Spleen (tissue), 11 donors: ENCODE measurements around the gene ZBTB7C. TPM values are rescaled to one million over a fixed set of nuclear protein-coding genes. Genes with fewer than 3 reads are reported as not detected.
A peak's percentile ranks its signal among the peaks of the same experiment; 100 is the strongest.

Source experiments
- DNase-seq: peaks from one replicate; pipeline ENCODE4 v3.0.0-alpha.2; 2020
- H3K27ac ChIP-seq, 8 donors: fragments of 200-600 bp; sonication (generic) in 7 of 8; 1 replicate in 4 of 8; 2 replicates in 4 of 8; pipeline versions ENCODE4 v1.5.0 to v1.8.0; 2016 to 2021; ENCODE audit warnings: inconsistent platforms in 4 of 8, mild to moderate bottlenecking in 4 of 8, moderate library complexity in 1 of 8
- H3K27me3 ChIP-seq, 7 donors: fragments of 200-600 bp; sonication (generic) in 6 of 7; replicated peaks in 1 of 7; 1 replicate in 4 of 7; 2 replicates in 3 of 7; pipeline versions ENCODE4 v1.5.0 to v1.8.0; 2016 to 2021; ENCODE audit warnings: inconsistent platforms in 3 of 7, mild to moderate bottlenecking in 1 of 7
- H3K36me3 ChIP-seq, 6 donors: fragments of 200-600 bp; sonication (generic) in 5 of 6; 1 replicate in 4 of 6; 2 replicates in 2 of 6; pipeline versions ENCODE4 v1.5.0 to v1.8.0; 2016 to 2021; ENCODE audit warnings: inconsistent platforms in 2 of 6
- H3K4me1 ChIP-seq, 6 donors: fragments of 200-600 bp; sonication (generic) in 5 of 6; 1 replicate in 3 of 6; 2 replicates in 3 of 6; pipeline versions ENCODE4 v1.5.0 to v1.8.0; 2016 to 2021; ENCODE audit warnings: inconsistent platforms in 3 of 6
- H3K4me3 ChIP-seq, 8 donors: fragments of 200-600 bp; sonication (generic) in 7 of 8; 1 replicate in 4 of 8; 2 replicates in 4 of 8; pipeline versions ENCODE4 v1.5.0 to v1.8.0; 2016 to 2021; ENCODE audit warnings: inconsistent platforms in 4 of 8, mild to moderate bottlenecking in 4 of 8, moderate library complexity in 2 of 8
- H3K9me3 ChIP-seq, 8 donors: fragments of 200-600 bp; sonication (generic) in 7 of 8; 1 replicate in 4 of 8; 2 replicates in 4 of 8; pipeline versions ENCODE4 v1.5.0 to v1.8.0; 2016 to 2021; ENCODE audit warnings: inconsistent platforms in 4 of 8
- CTCF ChIP-seq, 11 experiments: fragments of 200-600 bp in 7 of 11; fragments of 450-650 bp in 4 of 11; sonication (generic) in 4 of 11; IDR thresholded peaks in 8 of 11; conservative IDR thresholded peaks in 3 of 11; 1 replicate in 7 of 11; 2 replicates in 4 of 11; pipeline versions ENCODE4 v1.4.0 to v1.8.0; 2016 to 2021; ENCODE audit warnings: antibody characterized with exemption in 11 of 11, inconsistent platforms in 4 of 11, mild to moderate bottlenecking in 1 of 11
- POLR2A ChIP-seq, 3 donors: fragments of 450-650 bp; IDR thresholded peaks; one replicate each; pipeline ENCODE4 v1.5.1; 2017; ENCODE audit warnings: antibody characterized with exemption in 3 of 3, mild to moderate bottlenecking in 1 of 3
- POLR2AphosphoS5 ChIP-seq, 3 donors: sonication (generic); formaldehyde crosslinking; IDR thresholded peaks; one replicate each; pipeline ENCODE4 v1.5.1; 2017; ENCODE audit warnings: antibody characterized with exemption in 3 of 3
- WGBS, 5 donors: extraction: QIAGEN DNeasy Blood & Tissue Kit in 3 of 5; methylation state at CpG; one replicate each; pipeline versions ENCODE4 v1.1.5 to v1.1.7; 2013 to 2018; 5-methylcytosine and 5-hydroxymethylcytosine counted together
- intact Hi-C: fragments of 100-400 bp; cut with DNase I; formaldehyde crosslinking; loops from one replicate; pipeline ENCODE4 v1.15.0; 2023; ENCODE audit warnings: low total_unique reads
- polyA plus RNA-seq, 3 donors: library from polyadenylated mRNA; stranded (reverse); fragments of 200-250 nt; gene quantifications; one replicate each; pipeline ENCODE4 v1.2.1, GENCODE V29; 2013
- total RNA-seq, 7 donors: library from RNA; depleted of rRNA in 3 of 7; stranded (reverse); fragments of >200 nt in 3 of 7; fragmentation: NEBNext Ultra II Directional in 4 of 7; extraction: Animal tissue kit (Norgen Biotek cat#: 25700) in 4 of 7; gene quantifications; one replicate each; pipeline versions ENCODE4 v1.1.0 to v1.2.1, GENCODE V29; 2016 to 2021
- donor health status: healthy with polysubstance abuse.
- donor health status: DM: no; HTN: no; CAD: no; lungs with moderate emphysema.
- donor health status: DM: no; HTN: no; CAD: no.
- donor health status: Bipolar disorder and iron deficiency.
- donor health status: healthy.
- donor health status: DM: no; HTN: no; CAD: no.
- donor health status: DM: yes; HTN: yes; CAD: no.

Gene ZBTB7C
- total and polyA plus RNA-seq, 10 donors = 1.00 to 64.2 (median 18.8) TPM

GRCh38 chr18:48360376-48361021 lies 48.7 kb downstream of the ZBTB7C start:
- Histone ChIP-seq H3K36me3 (no peaks in the 10 kb centered on the region), H3K9me3 (peaks cover 0 to 8% (median 5%) of the 10 kb centered on the region in 8 donors), H3K4me3 (no peak overlapping the region), H3K4me1 (peaks cover 2 to 49% (median 18%) of the 10 kb centered on the region in 6 donors), H3K27ac (no peak overlapping the region), H3K27me3 (no peaks in the 10 kb centered on the region)
- no peak for DNase-seq
- 82 to 91% (median 84%) methylated on average over 9 of the region's 9 CpGs for whole genome bisulfite sequencing, 5 donors
- TF ChIP-seq POLR2AphosphoS5 (IDR thresholded peaks at IDR 0.05) = no peak
- intact Hi-C loops = no loop called here

- H3K36me3 ChIP-seq = no peaks in the 10 kb centered on the region
- peaks cover 7 to 58% (median 22%) of the 10 kb centered on the region in 6 donors for H3K4me1 ChIP-seq
- TF ChIP-seq POLR2AphosphoS5 (IDR thresholded peaks at IDR 0.05) (no peak), POLR2A (IDR thresholded peaks at IDR 0.05) (no peak), CTCF (IDR thresholded peaks at IDR 0.05 in 8 of 11, conservative IDR thresholded peaks at IDR 0.05 in 3 of 11) (no peak)
- intact Hi-C loops = no loop called here
- no peak overlapping the region for H3K4me3 ChIP-seq
- WGBS, 5 donors = 65 to 74% (median 72%) methylated on average over 3 of the region's 3 CpGs
- DNase-seq = no peak
- no peaks in the 10 kb centered on the region for H3K27me3 ChIP-seq
- peak overlapping the region in 5 of 8 donors; percentile 6 to 54 (median 51) for H3K27ac ChIP-seq
- no peaks in the 10 kb centered on the region for H3K9me3 ChIP-seq
These were observed 49.6 kb downstream of the ZBTB7C start for GRCh38 chr18:48359626-48360025.

- Histone ChIP-seq H3K9me3 (no peaks in the 10 kb centered on the region), H3K27ac (peak overlapping the region in 5 of 8 donors; percentile 6 to 54 (median 51)), H3K4me3 (no peak overlapping the region), H3K4me1 (peaks cover 7 to 58% (median 22%) of the 10 kb centered on the region in 6 donors), H3K36me3 (no peaks in the 10 kb centered on the region), H3K27me3 (no peaks in the 10 kb centered on the region)
- no peak for TF ChIP-seq CTCF (IDR thresholded peaks at IDR 0.05 in 8 of 11, conservative IDR thresholded peaks at IDR 0.05 in 3 of 11)
- no peak for TF ChIP-seq POLR2A (IDR thresholded peaks at IDR 0.05)
- peak in 2 of 3 donors; percentile 60 to 61 for TF ChIP-seq POLR2AphosphoS5 (IDR thresholded peaks at IDR 0.05)
- no peak for DNase-seq
- intact Hi-C loops = no loop called here
- WGBS, 5 donors = 35 to 73% (median 67%) methylated on average over 3 of the region's 3 CpGs
These were observed 50.3 kb downstream of the ZBTB7C start for GRCh38 chr18:48358868-48359267.

GRCh38 chr18:48356909-48357631 lies 52.1 kb downstream of the ZBTB7C start:
- no peaks in the 10 kb centered on the region for H3K9me3 ChIP-seq
- H3K4me1 ChIP-seq = peaks cover 0 to 48% (median 22%) of the 10 kb centered on the region in 6 donors
- whole genome bisulfite sequencing, 5 donors = 52 to 62% (median 60%) methylated on average over 11 of the region's 11 CpGs
- DNase-seq = no peak
- no peaks in the 10 kb centered on the region for H3K36me3 ChIP-seq
- H3K27ac ChIP-seq = peak overlapping the region in 2 of 8 donors; percentile 3 to 52
- no peaks in the 10 kb centered on the region for H3K27me3 ChIP-seq
- no peak for TF ChIP-seq POLR2A (IDR thresholded peaks at IDR 0.05)
- TF ChIP-seq CTCF (IDR thresholded peaks at IDR 0.05 in 8 of 11, conservative IDR thresholded peaks at IDR 0.05 in 3 of 11) = no peak
- no peak for TF ChIP-seq POLR2AphosphoS5 (IDR thresholded peaks at IDR 0.05)
- intact Hi-C loops = no loop called here
- H3K4me3 ChIP-seq = no peak overlapping the region
